Activated CD4-positive, alpha-beta T cell treated with anti-CD3 and anti-CD28 coated beads, Interleukin-2, amount 10 ng/mL, durations not matched to agents 24 days and 14 days (primary cell): Measurements from ENCODE around the gene SHKBP1. TPM values are rescaled to one million over a fixed set of nuclear protein-coding genes. Genes with fewer than 3 reads are reported as not detected.
A peak's percentile ranks its signal among the peaks of the same experiment; 100 is the strongest.
"Not testable (repeated sequence)": the region's sequence is repeated elsewhere in the genome, so short reads cannot be mapped to it uniquely, and the experiment has no call there.

Source experiments
- DNase-seq: peaks from one replicate; pipeline ENCODE4 v3.0.0; 2022
- H3K27ac Mint-ChIP-seq: one replicate; pipeline ENCODE4 v1.8.0; 2022; ENCODE audit warnings: mild to moderate bottlenecking, mixed read lengths
- H3K27me3 Mint-ChIP-seq: one replicate; pipeline ENCODE4 v1.8.0; 2022; ENCODE audit warnings: mixed read lengths
- H3K36me3 Mint-ChIP-seq: one replicate; pipeline ENCODE4 v1.8.0; 2022; ENCODE audit warnings: low read depth, mild to moderate bottlenecking, mixed read lengths
- H3K4me1 Mint-ChIP-seq: one replicate; pipeline ENCODE4 v1.8.0; 2021; ENCODE audit warnings: mixed read lengths
- H3K4me3 Mint-ChIP-seq: one replicate; pipeline ENCODE4 v1.8.0; 2022; ENCODE audit warnings: mild to moderate bottlenecking, moderate library complexity, mixed read lengths
- H3K9me3 Mint-ChIP-seq: one replicate; pipeline ENCODE4 v1.8.0; 2021; ENCODE audit warnings: mixed read lengths
- intact Hi-C: fragments of 100-400 bp; cut with micrococcal nuclease; formaldehyde crosslinking; loops from one replicate; pipeline ENCODE4 v1.15.1; 2023
- total RNA-seq: library from RNA; stranded (reverse); gene quantifications from 2 replicates; pipeline ENCODE4 v1.2.3, GENCODE V29; 2022

The SHKBP1 gene
- total RNA-seq, 1 donor from 2014 or later, result 113 TPM

- Mint-ChIP-seq H3K9me3 (no peaks in the 10 kb centered on the region), H3K36me3 (peaks cover 64% of the 10 kb centered on the region), H3K4me3 (no peak overlapping the region), H3K4me1 (peaks cover 21% of the 10 kb centered on the region), H3K27ac (no peak overlapping the region), H3K27me3 (no peaks in the 10 kb centered on the region)
- intact Hi-C loops, result no loop called here
- no peak for DNase-seq
Observed at GRCh38 chr19:40584007-40584406, 7.3 kb downstream of the SHKBP1 start.

- intact Hi-C loops, result no loop called here
- no peak for DNase-seq
- peaks cover 21% of the 10 kb centered on the region for H3K4me1 Mint-ChIP-seq
- H3K4me3 Mint-ChIP-seq, result peak overlapping the region; percentile 44
- peak overlapping the region; percentile 78 for H3K27ac Mint-ChIP-seq
- H3K9me3 Mint-ChIP-seq, result no peaks in the 10 kb centered on the region
- H3K36me3 Mint-ChIP-seq, result peaks cover 65% of the 10 kb centered on the region
- no peaks in the 10 kb centered on the region for H3K27me3 Mint-ChIP-seq
Observed at GRCh38 chr19:40585241-40585981, 8.7 kb downstream of the SHKBP1 start.

GRCh38 chr19:40585982-40586422, 9.3 kb downstream of the SHKBP1 start:
- intact Hi-C loops, result no loop called here
- no peaks in the 10 kb centered on the region for H3K27me3 Mint-ChIP-seq
- peak; percentile 69 for DNase-seq
- H3K4me3 Mint-ChIP-seq, result peak overlapping the region; percentile 44
- peak overlapping the region; percentile 78 for H3K27ac Mint-ChIP-seq
- peaks cover 21% of the 10 kb centered on the region for H3K4me1 Mint-ChIP-seq
- peaks cover 61% of the 10 kb centered on the region for H3K36me3 Mint-ChIP-seq
- H3K9me3 Mint-ChIP-seq, result no peaks in the 10 kb centered on the region

GRCh38 chr19:40586611-40587010, 9.9 kb downstream of the SHKBP1 start:
- Mint-ChIP-seq H3K4me3 (peak overlapping the region; percentile 44), H3K36me3 (peaks cover 63% of the 10 kb centered on the region), H3K9me3 (no peaks in the 10 kb centered on the region), H3K27me3 (no peaks in the 10 kb centered on the region), H3K27ac (peak overlapping the region; percentile 78), H3K4me1 (peaks cover 21% of the 10 kb centered on the region)
- no peak for DNase-seq
- intact Hi-C loops, result no loop called here

GRCh38 chr19:40588110-40588854, 11.6 kb downstream of the SHKBP1 start:
- Mint-ChIP-seq H3K27ac (no peak overlapping the region), H3K36me3 (peaks cover 56% of the 10 kb centered on the region), H3K4me3 (no peak overlapping the region), H3K4me1 (peaks cover 19% of the 10 kb centered on the region), H3K27me3 (no peaks in the 10 kb centered on the region), H3K9me3 (no peaks in the 10 kb centered on the region)
- intact Hi-C loops, result no loop called here
- no peak for DNase-seq

GRCh38 chr19:40588926-40589569, 12.4 kb downstream of the SHKBP1 start:
- H3K36me3 Mint-ChIP-seq, result peaks cover 51% of the 10 kb centered on the region
- DNase-seq, result no peak
- H3K27me3 Mint-ChIP-seq, result no peaks in the 10 kb centered on the region
- H3K27ac Mint-ChIP-seq, result no peak overlapping the region
- H3K9me3 Mint-ChIP-seq, result no peaks in the 10 kb centered on the region
- no peak overlapping the region for H3K4me3 Mint-ChIP-seq
- H3K4me1 Mint-ChIP-seq, result peaks cover 17% of the 10 kb centered on the region
- intact Hi-C loops, result no loop called here

GRCh38 chr19:40589591-40590429, 13.1 kb downstream of the SHKBP1 start:
- H3K4me3 Mint-ChIP-seq, result no peak overlapping the region
- intact Hi-C loops, result loop anchor here (10.0 kb wide), 1 partner anchor 285 kb away; no protein-coding TSS in a partner anchor
- H3K27me3 Mint-ChIP-seq, result no peaks in the 10 kb centered on the region
- peaks cover 23% of the 10 kb centered on the region for H3K4me1 Mint-ChIP-seq
- H3K9me3 Mint-ChIP-seq, result no peaks in the 10 kb centered on the region
- H3K36me3 Mint-ChIP-seq, result peaks cover 45% of the 10 kb centered on the region
- DNase-seq, result no peak
- H3K27ac Mint-ChIP-seq, result no peak overlapping the region

- Mint-ChIP-seq H3K36me3 (peaks cover 44% of the 10 kb centered on the region), H3K27me3 (no peaks in the 10 kb centered on the region), H3K4me3 (no peak overlapping the region), H3K4me1 (peaks cover 24% of the 10 kb centered on the region), H3K9me3 (no peaks in the 10 kb centered on the region), H3K27ac (no peak overlapping the region)
- no peak for DNase-seq
- intact Hi-C loops, result loop anchor here (10.0 kb wide), 1 partner anchor 286 kb away; no protein-coding TSS in a partner anchor
Observed at GRCh38 chr19:40590464-40591265, 14.0 kb downstream of the SHKBP1 start.

- H3K4me1 Mint-ChIP-seq, result peaks cover 15% of the 10 kb centered on the region
- H3K4me3 Mint-ChIP-seq, DNase-seq, H3K27me3 Mint-ChIP-seq, H3K27ac Mint-ChIP-seq, H3K9me3 Mint-ChIP-seq: not testable (repeated sequence)
- intact Hi-C loops, result loop anchor here (10.0 kb wide), 1 partner anchor 287 kb away; no protein-coding TSS in a partner anchor
- peaks cover 35% of the 10 kb centered on the region for H3K36me3 Mint-ChIP-seq
Observed at GRCh38 chr19:40591724-40592123, 15.1 kb downstream of the SHKBP1 start.

GRCh38 chr19:40592170-40592569, 15.5 kb downstream of the SHKBP1 start:
- no peaks in the 10 kb centered on the region for H3K9me3 Mint-ChIP-seq
- H3K27me3 Mint-ChIP-seq, result peaks cover 7% of the 10 kb centered on the region
- DNase-seq, result peak; percentile 75
- peaks cover 14% of the 10 kb centered on the region for H3K4me1 Mint-ChIP-seq
- intact Hi-C loops, result loop anchor here (10.0 kb wide), 1 partner anchor 287 kb away; no protein-coding TSS in a partner anchor
- H3K4me3 Mint-ChIP-seq, result no peak overlapping the region
- peaks cover 30% of the 10 kb centered on the region for H3K36me3 Mint-ChIP-seq
- H3K27ac Mint-ChIP-seq, result no peak overlapping the region

- peaks cover 22% of the 10 kb centered on the region for H3K4me1 Mint-ChIP-seq
- intact Hi-C loops, result loop anchor here (10.0 kb wide), 1 partner anchor 289 kb away; no protein-coding TSS in a partner anchor
- H3K27ac Mint-ChIP-seq, result no peak overlapping the region
- DNase-seq, result peak; percentile 74
- H3K9me3 Mint-ChIP-seq, result no peaks in the 10 kb centered on the region
- peaks cover 17% of the 10 kb centered on the region for H3K36me3 Mint-ChIP-seq
- H3K4me3 Mint-ChIP-seq, result no peak overlapping the region
- H3K27me3 Mint-ChIP-seq, result peaks cover 21% of the 10 kb centered on the region
Observed at GRCh38 chr19:40594255-40594654, 17.6 kb downstream of the SHKBP1 start.

- intact Hi-C loops, result loop anchor here (10.0 kb wide), 1 partner anchor 290 kb away; no protein-coding TSS in a partner anchor
- H3K27ac Mint-ChIP-seq, result no peak overlapping the region
- H3K4me3 Mint-ChIP-seq, result no peak overlapping the region
Observed at GRCh38 chr19:40594657-40595091, 18.0 kb downstream of the SHKBP1 start.

More at GRCh38 chr19:40594657-40595091, 18.0 kb downstream of the SHKBP1 start:
- Mint-ChIP-seq H3K27me3 (peaks cover 25% of the 10 kb centered on the region), H3K36me3 (peaks cover 14% of the 10 kb centered on the region), H3K4me1 (peaks cover 26% of the 10 kb centered on the region), H3K9me3 (no peaks in the 10 kb centered on the region)
- DNase-seq, result no peak
